NCI-H82 treated with DMSO at 0.1 percent for 48 hours (cell line): ENCODE measurements around the gene CLEC5A.
"Not testable (repeated sequence)": the region's sequence is repeated elsewhere in the genome, so short reads cannot be mapped to it uniquely, and the experiment has no call there.

ENCODE experiments used
- DNase-seq: peaks from one replicate; lab custom pipeline; 2025; ENCODE audit not compliant: unreplicated experiment; lab: John Stamatoyannopoulos, UW

CLEC5A gene

DNA sequence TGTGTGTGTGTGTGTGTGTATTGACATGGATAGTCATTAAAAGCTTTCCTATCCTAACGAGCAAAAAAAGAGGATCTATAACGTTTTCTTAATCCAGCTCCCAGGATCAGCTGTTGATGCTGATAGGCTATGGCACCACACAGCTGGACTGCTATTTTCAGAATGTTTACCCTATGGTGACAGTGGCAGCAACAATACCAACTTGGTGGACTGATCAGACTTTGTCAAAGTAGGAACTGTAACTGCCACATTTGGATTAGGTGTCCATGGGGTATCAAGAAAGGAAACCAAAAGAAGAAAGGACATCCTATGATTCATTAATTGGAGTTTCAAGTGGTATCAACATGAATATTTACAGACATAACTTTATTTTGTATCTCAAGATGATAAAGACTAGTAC is 2.7 kb upstream of the CLEC5A start:
- DNase-seq, result no peak

DNA sequence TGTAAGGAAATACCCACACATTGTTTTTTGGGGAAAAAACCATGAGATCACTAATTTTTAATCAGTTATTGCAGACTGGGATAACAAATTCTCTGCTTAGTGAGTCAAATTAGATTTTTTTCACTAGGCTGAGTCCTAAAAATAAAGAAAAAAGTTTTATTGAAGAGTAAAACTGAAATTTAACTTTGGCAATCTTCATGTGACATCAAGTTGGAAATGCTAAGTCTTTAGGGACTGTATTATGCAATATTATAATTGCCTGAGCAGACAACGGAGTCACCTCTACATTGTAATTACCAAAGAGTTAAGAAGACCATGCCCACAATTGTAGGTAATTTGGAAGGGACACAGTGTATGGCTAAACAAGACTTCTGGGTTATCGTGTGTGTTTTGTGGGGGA is 2.2 kb upstream of the CLEC5A start:
- DNase-seq, result no peak

DNA sequence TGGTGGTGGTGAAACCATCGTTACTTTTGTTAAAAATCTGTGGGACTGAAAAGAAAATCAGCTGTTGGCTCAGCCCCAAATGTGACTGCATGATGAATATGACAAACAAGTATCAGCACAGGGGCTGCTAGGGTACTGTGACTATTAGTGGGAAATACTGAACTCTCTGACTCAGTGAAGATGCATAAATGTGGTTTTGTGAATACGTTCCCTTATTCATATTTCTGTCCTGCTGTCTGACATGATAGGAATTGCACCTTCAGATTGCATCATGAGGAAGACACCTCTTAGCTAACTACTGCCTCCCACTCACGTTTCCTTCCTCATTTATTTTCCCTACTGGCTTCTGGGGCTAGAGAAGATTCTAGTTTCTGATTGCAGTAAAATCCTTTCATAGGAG is 1.4 kb downstream of the CLEC5A start:
- DNase-seq, result no peak

DNA sequence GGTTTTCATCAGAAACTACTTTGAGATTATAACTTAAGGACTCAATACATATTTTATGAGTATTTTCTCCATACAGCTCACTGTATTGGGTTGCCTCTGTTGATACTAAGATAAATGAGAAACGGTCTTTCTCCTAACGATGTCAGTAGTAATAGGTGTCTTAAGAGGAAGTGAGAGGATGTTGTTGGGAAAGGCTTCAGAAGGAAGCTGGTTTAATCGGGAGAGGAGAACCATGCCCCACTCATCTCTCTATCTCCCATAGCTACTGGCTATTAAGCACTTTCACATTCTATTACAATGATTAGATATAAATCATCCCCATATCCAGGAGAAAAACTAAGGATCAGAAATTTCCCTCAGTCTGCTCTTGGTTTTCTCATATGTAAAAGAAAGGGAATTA is 2.0 kb downstream of the CLEC5A start:
- DNase-seq, result no peak

DNA sequence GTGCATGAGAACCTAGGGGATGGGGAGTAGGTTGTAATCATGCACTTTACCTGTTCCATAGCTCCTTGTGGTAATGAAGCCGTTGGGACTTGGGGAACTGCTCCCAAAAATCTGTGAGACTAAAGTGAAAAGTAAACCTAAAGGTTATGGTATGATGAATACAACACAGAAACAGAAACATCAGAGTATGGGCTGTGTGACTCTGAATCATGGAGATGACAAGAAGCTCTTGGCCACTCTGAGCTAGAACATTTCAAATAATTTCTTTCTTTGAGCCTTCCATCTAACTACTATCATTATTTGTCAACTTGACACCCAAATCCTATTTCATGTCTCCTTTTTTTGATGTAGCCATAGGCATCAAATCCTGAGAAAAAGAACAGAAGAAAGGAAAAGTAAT is 2.9 kb downstream of the CLEC5A start:
- DNase-seq, result no peak

DNA sequence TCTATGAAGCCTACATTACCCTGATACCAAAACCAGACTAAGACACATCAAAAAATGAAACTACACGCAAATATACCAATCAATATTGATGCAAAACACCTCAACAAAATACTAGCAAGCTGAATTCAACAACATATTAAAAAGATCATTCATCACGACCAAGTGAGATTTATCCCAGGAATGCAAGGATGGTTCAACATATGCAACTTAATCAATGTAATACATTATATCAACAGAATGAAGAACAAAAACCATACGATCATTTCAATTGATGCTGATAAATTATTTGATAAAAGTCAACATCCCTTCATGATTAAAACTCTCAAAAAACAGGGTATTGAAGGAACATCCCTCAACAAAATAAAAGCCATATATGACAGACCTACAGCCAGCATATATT is 5.7 kb downstream of the CLEC5A start:
- no peak for DNase-seq

DNA sequence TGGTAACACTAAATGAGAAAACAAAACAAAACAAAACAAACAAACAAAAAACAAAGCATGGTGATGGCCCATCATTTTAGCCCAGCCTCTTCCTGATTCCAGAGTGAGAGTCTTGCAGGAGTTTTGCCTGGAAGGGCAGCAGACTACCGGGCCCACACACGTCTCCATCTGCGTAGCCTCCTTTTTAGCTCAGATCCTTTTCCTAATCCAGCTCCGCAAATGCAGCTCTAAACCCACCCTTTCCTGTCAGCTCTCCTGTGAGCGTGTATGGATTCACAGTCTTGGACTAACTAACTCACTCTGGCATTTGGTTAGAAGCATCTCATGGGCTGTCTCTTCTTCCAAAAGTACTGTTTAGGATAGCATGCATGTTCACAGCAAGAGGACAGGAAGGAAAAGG is 16.6 kb downstream of the CLEC5A start:
- no peak for DNase-seq

DNA sequence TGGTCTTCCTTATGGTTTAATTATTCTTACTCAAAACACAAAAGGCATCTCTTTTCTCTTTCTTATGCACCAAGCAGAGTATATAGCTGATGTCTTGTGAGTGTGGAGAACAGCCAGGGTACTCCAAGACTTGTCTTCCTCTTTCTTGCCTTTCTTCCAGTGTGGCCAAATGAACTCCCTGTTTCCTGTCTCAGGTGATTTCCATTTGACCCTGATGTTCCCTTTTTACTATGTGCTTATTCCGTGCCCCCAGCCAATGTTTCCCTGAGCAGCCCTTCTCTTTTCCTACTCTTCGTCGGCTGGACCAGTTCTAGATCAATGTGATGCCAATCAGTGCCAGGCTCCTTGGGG is 18.0 kb downstream of the CLEC5A start:
- no peak for DNase-seq

DNA sequence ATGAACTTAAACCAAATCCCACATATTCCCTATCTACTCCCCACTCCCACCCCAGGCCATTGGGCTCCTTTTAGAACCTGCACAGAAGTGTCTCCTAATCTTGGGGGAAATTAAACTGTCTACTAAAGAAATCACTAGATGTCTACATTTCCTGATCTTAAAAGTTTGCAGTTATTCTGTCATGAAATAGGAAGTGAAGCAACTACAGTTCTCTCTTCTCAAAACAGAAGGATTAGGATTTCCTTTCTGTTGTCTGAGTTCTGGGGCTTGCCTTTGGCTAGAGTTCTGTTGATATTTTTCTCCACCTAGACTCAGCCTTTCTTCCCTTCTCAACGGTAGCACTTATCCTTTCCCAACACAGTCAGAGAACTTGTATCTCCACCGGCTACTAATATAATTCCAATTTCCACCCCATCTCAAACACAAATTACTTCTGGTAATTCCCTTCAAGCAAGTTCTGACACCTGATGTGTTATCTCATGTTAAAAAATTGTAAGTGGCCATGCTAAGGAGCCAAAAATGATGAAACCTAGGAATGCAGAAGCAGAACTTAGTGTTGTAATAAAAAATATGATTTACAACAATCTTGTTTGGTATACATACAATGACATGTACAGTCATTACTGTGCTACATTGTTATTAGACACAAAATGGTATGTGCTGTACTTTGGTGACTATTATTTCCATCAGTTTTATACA is 18.5 kb downstream of the CLEC5A start:
- no peak for DNase-seq

DNA sequence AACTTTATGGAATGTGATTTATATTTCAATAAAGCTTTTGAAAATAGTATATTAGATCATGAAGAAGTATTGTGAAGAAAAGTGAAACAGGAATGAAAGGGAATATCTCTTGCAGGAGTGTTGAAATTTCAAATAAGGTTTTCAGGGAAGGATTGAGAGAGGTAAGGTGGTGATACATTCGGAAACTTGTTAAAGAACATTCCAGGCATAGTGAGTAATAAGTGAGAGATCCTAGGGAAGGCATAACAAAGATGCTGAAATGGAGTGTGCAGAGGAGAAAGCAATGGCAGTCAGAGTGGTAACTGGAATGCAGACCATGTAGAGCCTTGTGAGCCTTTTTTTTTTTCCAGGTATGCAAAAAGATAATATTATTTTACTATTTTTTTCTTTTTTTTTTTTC is 26.5 kb downstream of the CLEC5A start:
- no peak for DNase-seq

DNA sequence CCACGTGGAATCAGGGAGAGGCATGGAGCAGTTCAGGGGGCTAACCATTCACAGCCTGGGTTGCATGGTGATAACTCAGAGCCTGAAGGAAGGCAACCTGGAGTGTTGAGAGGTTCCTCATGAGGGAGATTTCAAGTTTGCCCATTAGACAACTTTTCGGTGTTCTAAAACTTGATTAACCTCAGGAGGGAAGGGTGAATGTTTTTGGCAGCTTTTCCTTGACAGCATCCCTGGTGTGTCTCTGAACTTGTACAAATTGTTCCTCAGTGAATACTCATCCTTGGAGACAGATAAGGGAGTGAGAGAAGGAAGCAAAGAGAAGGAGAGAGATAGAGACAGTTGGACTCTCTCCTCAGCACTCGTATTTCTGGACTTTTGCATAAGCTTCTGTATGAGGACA is 30.7 kb downstream of the CLEC5A start, which contains the start of gene OR9A4:
OR9A4 (plus strand) TSS at position 301 of the 400 bp plus-strand sequence. CDS start 2,477 bp downstream, outside the sequence.
- DNase-seq, result no peak

DNA sequence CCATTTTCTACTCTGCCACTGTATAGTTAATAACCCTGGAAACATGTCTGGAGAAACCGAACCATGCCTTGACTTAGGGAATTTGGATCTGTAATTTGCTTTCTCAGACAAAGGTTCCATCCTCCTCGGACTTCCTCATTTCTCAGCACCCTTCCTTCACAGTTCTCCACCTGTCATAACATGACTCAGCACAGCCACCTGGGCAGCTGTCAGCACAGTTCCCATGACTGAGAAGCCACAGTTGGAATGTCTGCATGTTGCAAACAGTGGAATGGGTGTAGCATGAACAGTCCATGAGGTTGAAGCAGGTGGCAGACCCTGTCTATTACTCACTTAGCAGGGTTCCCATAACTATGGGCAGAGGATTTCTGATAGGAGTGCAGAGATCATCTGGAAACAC is 31.2 kb downstream of the CLEC5A start:
- DNase-seq, result no peak

DNA sequence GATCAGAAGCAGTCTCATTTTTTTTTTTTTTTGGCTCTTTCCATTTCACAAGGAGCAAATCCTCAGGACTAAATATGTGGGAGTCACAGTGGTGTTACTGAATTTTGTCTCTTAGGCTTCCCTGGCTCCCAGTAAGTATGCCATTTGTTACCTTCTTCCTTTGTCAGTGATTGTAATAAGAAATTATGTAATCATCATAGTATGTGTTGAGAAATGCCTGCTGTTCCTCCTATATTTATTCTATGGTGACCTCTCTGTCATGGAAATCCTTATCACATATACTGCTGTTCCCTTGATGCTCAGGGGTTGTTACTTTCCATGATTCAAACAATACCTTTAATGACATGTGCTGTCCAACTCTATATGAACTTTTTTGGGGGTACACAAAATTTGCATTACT is 35.4 kb downstream of the CLEC5A start:
- DNase-seq, result no peak

DNA sequence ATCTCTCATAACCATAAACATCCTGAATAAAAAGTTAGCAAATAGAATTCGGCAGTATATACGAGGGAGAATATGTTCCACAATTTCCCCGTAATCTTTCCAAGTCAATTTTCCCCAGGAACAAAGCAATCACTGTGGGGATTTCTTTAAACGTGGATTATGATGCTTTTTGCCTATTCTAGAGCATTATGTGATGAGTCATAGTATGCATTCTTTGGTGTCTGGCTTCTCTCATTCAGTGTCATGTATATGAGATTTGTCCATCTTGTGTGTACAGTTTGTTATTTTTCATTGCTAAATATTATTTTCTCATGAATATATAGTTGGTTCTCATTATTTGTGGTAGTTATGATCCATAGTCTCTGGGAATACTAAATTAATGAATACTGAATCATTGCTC is 40.5 kb downstream of the CLEC5A start:
- DNase-seq, result no peak

DNA sequence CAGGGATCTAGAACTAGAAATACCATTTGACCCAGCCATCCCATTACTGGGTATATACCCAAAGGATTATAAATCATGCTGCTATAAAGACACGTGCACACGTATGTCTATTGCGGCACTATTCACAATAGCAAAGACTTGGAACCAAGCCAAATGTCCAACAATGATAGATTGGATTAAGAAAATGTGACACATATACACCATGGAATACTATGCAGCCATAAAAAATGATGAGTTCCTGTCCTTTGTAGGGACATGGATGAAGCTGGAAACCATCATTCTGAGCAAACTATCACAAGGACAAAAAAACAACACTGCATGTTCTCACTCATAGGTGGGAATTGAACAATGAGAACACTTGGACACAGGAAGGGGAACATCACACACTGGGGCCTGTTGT is 47.4 kb downstream of the CLEC5A start:
- not testable (repeated sequence) for DNase-seq

DNA sequence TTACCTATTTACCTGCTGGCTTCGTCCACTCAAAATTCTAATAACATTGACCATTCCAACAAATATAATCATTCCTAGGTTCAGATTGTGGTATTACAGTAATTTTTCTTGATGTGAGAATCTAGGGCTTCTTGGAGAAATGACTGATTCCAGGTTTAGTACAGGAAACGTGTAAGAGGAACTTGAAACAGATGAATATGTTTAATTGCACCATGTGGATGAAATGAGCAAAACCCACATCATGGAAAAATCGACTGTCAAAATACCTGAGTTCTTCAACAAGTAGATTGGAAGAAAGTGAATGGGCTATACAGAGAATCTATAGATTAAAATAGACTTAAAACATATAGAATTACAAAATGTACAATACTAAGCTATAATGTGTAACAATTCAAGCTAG is 55.4 kb downstream of the CLEC5A start:
- no peak for DNase-seq

DNA sequence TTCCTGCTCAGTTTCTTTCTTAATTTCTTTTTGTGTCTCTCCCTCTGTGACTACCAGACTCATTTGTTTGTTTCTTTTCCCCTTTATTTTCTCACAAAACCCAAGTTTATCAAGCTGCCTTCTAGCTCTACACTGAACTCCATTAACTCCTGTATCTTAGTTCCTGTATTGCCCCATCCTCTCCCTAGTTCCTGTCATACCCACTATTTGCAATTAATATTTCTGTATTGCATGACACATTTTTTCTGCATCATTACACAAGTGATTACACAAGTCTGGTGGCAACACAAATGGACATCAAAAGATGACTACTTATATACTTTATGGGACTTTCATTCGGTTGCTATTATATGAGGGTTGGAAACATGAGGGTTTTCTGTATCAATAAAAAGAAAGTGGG is 57.5 kb downstream of the CLEC5A start:
- DNase-seq, result no peak

DNA sequence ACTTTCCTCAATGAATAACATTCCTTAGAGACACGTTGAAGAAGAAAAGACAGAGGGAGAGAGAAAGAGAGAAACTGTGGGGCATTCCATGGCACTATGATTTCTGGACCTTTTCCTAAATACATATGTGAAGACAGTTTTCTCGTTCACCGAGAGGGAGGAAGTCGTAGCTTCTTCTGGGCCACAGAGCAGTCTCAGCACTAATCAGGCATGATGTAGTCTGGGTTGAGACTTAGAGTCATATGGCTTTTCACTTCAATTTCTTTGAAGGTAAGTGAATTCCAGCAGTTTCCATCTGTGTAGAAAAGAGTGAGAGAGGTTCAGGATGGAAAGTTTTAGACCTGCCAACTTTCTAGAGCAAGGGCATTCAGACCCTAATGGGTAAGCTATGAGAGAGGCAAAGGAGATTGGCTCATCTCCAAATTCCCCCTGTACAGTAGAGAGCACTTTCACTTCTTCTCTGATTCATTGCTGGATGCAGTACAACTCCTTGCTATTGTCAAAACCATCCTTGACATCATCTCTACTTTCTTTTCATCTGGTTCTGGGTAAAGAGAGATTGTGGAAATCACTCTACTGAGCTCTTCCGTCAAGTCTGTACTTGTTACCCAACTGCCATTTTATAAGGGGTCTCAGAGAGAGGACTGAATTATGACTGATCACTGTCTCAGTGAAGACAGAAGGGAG is 62.1 kb downstream of the CLEC5A start:
- no peak for DNase-seq

DNA sequence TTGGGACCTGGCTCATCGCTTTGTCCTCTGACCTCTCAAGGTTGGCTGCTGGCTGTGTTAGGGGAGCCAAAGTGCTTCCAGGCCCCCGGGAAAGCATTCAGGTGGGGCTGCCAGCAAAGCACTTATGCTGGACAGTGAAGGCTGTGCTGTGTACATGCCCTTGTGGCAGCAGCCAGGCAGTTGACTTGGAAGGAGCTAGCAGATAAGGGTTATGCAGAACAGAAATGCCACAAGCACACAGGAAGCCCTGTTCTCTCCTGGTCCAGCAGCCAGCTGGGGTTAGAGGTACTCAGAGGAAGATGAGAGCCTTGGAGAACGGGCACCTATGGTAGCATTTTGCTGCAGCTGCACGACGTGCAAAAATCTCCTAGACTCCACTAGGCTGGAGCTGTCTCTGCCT is 65.8 kb downstream of the CLEC5A start:
- no peak for DNase-seq

DNA sequence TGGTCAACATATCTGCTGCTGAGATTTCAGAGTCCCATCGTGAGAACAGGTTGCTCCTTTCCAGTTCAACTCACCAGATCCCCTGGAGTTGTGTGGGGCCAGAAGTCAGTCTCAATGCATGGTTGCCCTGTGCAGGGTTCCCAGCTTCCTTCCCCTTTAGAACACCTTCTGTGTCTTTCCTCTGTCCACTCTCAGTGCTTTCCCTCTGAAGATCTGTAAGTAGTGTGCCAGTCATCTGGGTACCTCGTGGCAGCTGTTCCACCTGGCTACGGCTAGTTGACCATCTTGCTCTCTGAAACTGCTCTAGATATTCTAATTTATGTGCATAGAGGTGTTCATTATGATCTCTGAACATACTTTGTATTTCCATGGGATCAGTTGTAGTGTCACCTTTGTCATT is 69.4 kb downstream of the CLEC5A start:
- no peak for DNase-seq
